Measurements from ENCODE around the gene F7. TPM values are rescaled to one million over a fixed set of nuclear protein-coding genes. Genes with fewer than 3 reads are reported as not detected.
"Not testable (repeated sequence)": the region's sequence is repeated elsewhere in the genome, so short reads cannot be mapped to it uniquely, and the experiment has no call there.

F7 gene
- total RNA-seq, 1 donor from 2014 or later, result 3.0 TPM

DNA sequence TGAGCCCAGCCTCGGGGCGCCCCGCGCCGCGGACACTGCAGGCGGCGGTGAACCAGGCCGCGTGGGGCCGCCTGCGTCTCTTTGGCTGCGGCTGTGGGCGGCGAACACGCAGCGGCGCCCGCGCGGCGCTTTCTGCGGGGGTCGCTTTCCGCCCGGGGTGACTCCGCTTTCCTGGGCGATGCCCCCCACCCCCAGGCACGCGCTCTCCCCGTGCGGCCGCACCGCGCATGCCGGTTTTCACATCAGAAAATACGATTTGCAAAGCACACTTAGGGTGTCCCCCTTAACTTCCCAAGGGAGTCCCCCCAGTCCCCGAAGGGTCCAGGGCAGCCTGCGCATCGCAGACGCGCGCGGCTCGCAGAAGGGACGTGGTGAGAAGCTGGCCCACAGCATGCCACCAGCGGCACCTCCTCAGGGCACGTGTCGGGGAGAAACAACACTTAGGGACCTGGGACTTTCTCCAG lies 5.3 kb downstream of the F7 start:
- peak overlapping the region; percentile 59 for H3K4me3 Mint-ChIP-seq
- DNase-seq (ENCODE audit: extremely low spot score, unreplicated experiment), result no peak
- H3K9me3 Mint-ChIP-seq, result no peaks in the 10 kb centered on the region

DNA sequence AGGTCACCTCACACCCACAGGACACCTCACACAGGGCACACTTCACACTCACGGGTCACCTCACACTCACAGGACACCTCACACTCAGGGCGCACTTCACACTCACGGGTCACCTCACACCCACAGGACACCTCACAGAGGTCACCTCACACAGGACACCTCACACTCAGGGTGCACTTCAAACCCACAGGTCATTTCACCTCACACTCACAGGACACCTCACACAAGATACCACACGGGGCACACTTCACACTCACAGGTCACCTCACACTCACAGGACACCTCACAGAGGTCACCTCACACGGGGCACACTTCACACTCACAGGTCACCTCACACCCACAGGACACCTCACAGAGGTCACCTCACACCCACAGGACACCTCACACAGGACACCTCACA lies 6.2 kb downstream of the F7 start:
- not testable (repeated sequence) for H3K4me3 Mint-ChIP-seq; H3K27me3 Mint-ChIP-seq; H3K4me1 Mint-ChIP-seq (ENCODE audit: unreplicated experiment); H3K9me3 Mint-ChIP-seq; H3K36me3 Mint-ChIP-seq; H3K27ac Mint-ChIP-seq; DNase-seq (ENCODE audit: extremely low spot score, unreplicated experiment)

More for the DNA sequence above, 5.3 kb downstream of the F7 start:
- TF ChIP-seq, protein P1, sequence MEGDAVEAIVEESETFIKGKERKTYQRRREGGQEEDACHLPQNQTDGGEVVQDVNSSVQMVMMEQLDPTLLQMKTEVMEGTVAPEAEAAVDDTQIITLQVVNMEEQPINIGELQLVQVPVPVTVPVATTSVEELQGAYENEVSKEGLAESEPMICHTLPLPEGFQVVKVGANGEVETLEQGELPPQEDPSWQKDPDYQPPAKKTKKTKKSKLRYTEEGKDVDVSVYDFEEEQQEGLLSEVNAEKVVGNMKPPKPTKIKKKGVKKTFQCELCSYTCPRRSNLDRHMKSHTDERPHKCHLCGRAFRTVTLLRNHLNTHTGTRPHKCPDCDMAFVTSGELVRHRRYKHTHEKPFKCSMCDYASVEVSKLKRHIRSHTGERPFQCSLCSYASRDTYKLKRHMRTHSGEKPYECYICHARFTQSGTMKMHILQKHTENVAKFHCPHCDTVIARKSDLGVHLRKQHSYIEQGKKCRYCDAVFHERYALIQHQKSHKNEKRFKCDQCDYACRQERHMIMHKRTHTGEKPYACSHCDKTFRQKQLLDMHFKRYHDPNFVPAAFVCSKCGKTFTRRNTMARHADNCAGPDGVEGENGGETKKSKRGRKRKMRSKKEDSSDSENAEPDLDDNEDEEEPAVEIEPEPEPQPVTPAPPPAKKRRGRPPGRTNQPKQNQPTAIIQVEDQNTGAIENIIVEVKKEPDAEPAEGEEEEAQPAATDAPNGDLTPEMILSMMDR (conservative IDR thresholded peaks at IDR 0.05), result no peak
- Mint-ChIP-seq H3K36me3 (no peaks in the 10 kb centered on the region), H3K27ac (no peak overlapping the region), H3K27me3 (peaks cover 10% of the 10 kb centered on the region), H3K4me1 (ENCODE audit: unreplicated experiment) (no peaks in the 10 kb centered on the region)

DNA sequence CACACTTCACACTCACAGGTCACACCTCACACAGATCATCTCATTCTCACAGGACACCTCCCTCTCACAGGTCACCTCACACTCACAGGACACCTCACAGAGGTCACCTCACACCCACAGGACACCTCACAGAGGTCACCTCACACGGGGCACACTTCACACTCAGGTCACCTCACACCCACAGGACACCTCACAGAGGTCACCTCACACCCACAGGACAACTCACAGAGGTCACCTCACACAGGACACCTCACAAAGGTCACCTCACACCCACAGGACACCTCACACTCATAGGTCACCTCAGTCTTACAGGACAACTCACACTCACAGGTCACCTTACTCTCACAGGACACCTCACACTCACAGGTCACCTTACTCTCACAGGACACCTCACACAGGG lies 6.9 kb downstream of the F7 start:
- H3K4me1 Mint-ChIP-seq (ENCODE audit: unreplicated experiment); H3K9me3 Mint-ChIP-seq; H3K4me3 Mint-ChIP-seq; H3K27me3 Mint-ChIP-seq; H3K27ac Mint-ChIP-seq; H3K36me3 Mint-ChIP-seq; DNase-seq (ENCODE audit: extremely low spot score, unreplicated experiment): not testable (repeated sequence)

DNA sequence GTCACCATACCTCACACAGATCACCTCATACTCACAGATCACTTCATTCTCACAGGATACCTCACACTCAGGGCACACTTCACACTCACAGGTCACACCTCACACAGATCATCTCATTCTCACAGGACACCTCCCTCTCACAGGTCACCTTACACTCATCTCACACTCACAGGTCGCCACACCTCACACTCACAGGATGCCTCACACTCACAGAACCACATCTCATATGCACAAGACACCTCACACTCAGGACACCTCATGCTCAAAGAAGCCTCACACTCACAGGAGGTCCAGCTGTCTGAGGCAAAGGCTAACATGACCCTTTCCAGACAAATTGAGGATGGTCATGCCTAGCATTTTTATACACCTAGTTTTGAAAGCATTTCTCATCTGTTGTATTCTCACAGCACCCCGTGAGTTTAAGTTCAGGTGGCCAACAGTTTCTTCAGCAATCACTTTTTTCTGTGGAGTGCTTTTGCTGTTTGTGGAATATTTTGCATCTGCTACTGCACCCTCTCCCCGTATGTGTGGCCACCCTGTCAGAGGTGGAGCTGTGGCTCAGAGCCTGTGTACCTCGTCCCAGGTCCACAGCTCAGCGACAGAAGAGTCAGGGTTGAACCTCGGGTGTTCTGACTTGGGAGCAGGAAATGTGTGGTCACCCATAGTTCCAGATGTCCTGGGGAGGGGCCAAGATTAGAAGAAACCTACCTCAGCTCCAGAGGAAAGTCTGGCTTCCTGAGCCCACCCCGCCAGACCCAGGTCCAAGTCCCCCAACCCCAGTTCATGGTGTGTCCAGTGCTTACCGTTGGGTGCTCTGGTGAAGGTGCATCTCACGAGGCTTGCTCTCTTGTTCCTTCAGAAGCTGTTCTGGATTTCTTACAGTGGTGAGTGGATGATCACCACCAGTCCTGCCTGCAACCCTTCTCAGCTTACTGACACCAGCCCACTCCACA lies 7.6 kb downstream of the F7 start:
- Mint-ChIP-seq H3K27me3 (peaks cover 10% of the 10 kb centered on the region), H3K36me3 (no peaks in the 10 kb centered on the region), H3K9me3 (no peaks in the 10 kb centered on the region), H3K27ac (no peak overlapping the region), H3K4me3 (no peak overlapping the region), H3K4me1 (ENCODE audit: unreplicated experiment) (no peaks in the 10 kb centered on the region)
- DNase-seq (ENCODE audit: extremely low spot score, unreplicated experiment), result peak; percentile 53
- TF ChIP-seq, protein P1 (conservative IDR thresholded peaks at IDR 0.05), result no peak

DNA sequence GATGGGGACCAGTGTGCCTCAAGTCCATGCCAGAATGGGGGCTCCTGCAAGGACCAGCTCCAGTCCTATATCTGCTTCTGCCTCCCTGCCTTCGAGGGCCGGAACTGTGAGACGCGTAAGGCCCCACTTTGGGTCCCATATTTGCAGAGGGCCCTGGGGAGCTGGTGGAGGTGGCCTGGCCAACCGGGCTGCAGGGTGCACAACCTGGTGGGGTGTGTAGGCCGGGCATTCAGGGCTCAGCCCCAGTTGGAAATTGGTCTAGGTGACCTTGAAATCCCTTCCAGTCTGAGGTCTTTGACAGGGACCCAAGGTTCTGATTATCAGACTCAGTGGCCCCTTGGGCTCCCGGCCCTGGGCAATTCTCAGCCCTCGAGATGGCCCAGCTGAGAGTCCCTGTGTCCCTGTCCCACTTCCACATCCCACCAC lies 8.3 kb downstream of the F7 start:
- H3K4me3 Mint-ChIP-seq, result no peak overlapping the region
- H3K9me3 Mint-ChIP-seq, result no peaks in the 10 kb centered on the region
- TF ChIP-seq, protein P1 (conservative IDR thresholded peaks at IDR 0.05), result no peak
- no peaks in the 10 kb centered on the region for H3K36me3 Mint-ChIP-seq
- no peaks in the 10 kb centered on the region for H3K4me1 Mint-ChIP-seq (ENCODE audit: unreplicated experiment)
- no peak for DNase-seq (ENCODE audit: extremely low spot score, unreplicated experiment)
- H3K27ac Mint-ChIP-seq, result no peak overlapping the region
- peaks cover 10% of the 10 kb centered on the region for H3K27me3 Mint-ChIP-seq

DNA sequence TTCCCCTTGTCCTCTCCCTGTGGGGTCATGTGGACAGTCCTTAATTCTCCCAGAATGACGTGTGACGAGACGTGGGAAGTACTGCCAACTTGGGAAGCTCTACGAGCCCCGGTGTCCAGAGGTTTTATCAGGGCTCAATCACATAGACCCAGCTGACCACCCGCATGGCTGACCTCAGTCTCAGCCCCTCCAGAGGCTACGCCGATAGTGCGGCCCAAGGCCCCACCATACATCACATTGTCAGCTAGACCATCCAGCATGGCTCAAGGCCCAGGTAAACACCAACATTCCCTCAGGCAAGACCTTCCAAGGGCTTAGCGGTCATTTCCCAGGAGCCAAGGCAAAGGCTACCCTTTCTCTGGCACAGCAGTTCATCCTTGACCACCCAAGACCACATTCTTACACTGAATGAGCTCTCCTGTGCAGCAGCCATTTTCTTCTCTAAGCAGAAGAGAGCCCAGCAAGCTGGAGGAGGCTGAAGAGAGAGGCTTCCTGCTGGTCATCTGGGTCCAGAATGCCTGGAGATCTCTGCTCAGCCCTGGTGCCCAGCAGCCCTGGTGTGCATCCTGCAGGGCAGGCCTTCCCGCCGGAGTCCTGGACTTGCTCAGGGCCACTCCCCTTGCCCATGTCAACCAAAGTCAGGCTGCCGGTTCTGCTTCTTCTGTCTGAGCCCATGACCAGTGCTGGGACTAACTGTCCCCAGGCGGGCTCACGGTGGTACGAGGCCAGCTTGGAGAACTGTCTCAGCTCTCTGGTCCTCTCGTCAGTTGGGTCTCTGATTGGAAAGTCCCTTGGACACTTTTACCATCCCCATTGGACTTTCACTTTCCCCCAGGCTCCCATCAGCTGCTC lies 9.1 kb downstream of the F7 start:
- Mint-ChIP-seq H3K27me3 (peaks cover 12% of the 10 kb centered on the region), H3K27ac (no peak overlapping the region), H3K4me1 (ENCODE audit: unreplicated experiment) (no peaks in the 10 kb centered on the region), H3K4me3 (no peak overlapping the region), H3K36me3 (no peaks in the 10 kb centered on the region), H3K9me3 (no peaks in the 10 kb centered on the region)
- DNase-seq (ENCODE audit: extremely low spot score, unreplicated experiment), result peak; percentile 59
- TF ChIP-seq, protein P1 (conservative IDR thresholded peaks at IDR 0.05), result no peak

Measured in type B pancreatic cell (in vitro differentiated cells).